HepG2 (cell line): Measurements from ENCODE around the gene LRRN4CL. TPM values are rescaled to one million over a fixed set of nuclear protein-coding genes. Genes with fewer than 3 reads are reported as not detected.

ENCODE experiments used
- BCLAF1 ChIP-seq: fragments of 450-650 bp; IDR thresholded peaks from 2 replicates; pipeline ENCODE4 v1.6.1; 2017; ENCODE audit warnings: mild to moderate bottlenecking
- CERS6 ChIP-seq: sonication (generic); formaldehyde crosslinking; IDR thresholded peaks from 2 replicates; pipeline ENCODE4 v1.5.0; 2020; ENCODE audit warnings: missing genetic modification reagents
- PHF8 ChIP-seq: sonication (generic); formaldehyde crosslinking; IDR thresholded peaks from 2 replicates; pipeline ENCODE4 v1.5.0; 2020; ENCODE audit warnings: missing genetic modification reagents
- SKIL ChIP-seq: sonication (generic); formaldehyde crosslinking; IDR thresholded peaks from 2 replicates; pipeline ENCODE4 v1.8.0; 2022; ENCODE audit warnings: missing genetic modification reagents, mild to moderate bottlenecking, moderate library complexity, borderline replicate concordance
- SNAPC4 ChIP-seq: sonication (generic); formaldehyde crosslinking; IDR thresholded peaks from 2 replicates; pipeline ENCODE4 v1.4.0; 2020; ENCODE audit warnings: mild to moderate bottlenecking, missing genetic modification reagents
- ZFP82 ChIP-seq: sonication (generic); formaldehyde crosslinking; IDR thresholded peaks from 2 replicates; pipeline ENCODE4 v1.5.1; 2020; ENCODE audit warnings: mild to moderate bottlenecking, missing genetic modification reagents, borderline replicate concordance
- ZMAT3 ChIP-seq: sonication (generic); formaldehyde crosslinking; conservative IDR thresholded peaks from 2 replicates; pipeline ENCODE4 v1.7.0; 2021; ENCODE audit warnings: missing genetic modification reagents
- polyA plus RNA-seq, 8 experiments: library from polyadenylated mRNA; depleted of rRNA in 3 of 8; stranded (reverse) in 7 of 8; unstranded in 1 of 8; fragments of >200 nt; fragmentation: Illumina TruSeq in 4 of 8; extraction: Trizol in 4 of 8; gene quantifications; 2 replicates each; pipeline versions ENCODE4 v1.2.1 to v1.2.3, GENCODE V29; 2011 to 2016; ENCODE audit warnings: low read depth in 4 of 8, missing spikeins in 1 of 8, mixed read lengths in 1 of 8; ENCODE audit not compliant: insufficient read depth in 1 of 8
- total RNA-seq, 5 experiments: library from RNA; depleted of rRNA; stranded (reverse); fragments of >200 nt; fragmentation: Illumina TruSeq; extraction: Trizol; gene quantifications; 2 replicates each; pipeline ENCODE4 v1.2.3, GENCODE V29; 2016; ENCODE audit warnings: low read depth in 1 of 5
- TF ChIP-seq, protein P1 (sequence below): sonication (generic); formaldehyde crosslinking; conservative IDR thresholded peaks from 2 replicates; pipeline ENCODE4 v1.8.0; 2022; ENCODE audit warnings: low read depth, missing genetic modification reagents
- TF ChIP-seq, protein P2 (sequence below): sonication (generic); formaldehyde crosslinking; IDR thresholded peaks from 2 replicates; pipeline ENCODE4 v1.4.0; 2020; ENCODE audit warnings: missing genetic modification reagents

Gene LRRN4CL
- total and polyA plus RNA-seq, 2 of the 13 experiments (the other 11 are each of a cell fraction or from before 2014, with no cell fraction given) = 0.11 TPM; not detected in 1

GRCh38 chr11:62678770-62679696, 10.3 kb downstream of the LRRN4CL start, which contains the start of gene UBXN1 (continued):
- TF ChIP-seq CERS6 (CRISPR knock-in tag) (no peak), ZMAT3 (CRISPR knock-in tag) (no peak; the same call in 1 of the 2 replicates), SKIL (CRISPR knock-in tag) (no peak), SNAPC4 (CRISPR knock-in tag) (peak; percentile 72; the same call in 1 of the 2 replicates), ZFP82 (CRISPR knock-in tag) (no peak), BCLAF1 (no peak), PHF8 (CRISPR knock-in tag) (peak; percentile 92)
- TF ChIP-seq, protein P1, sequence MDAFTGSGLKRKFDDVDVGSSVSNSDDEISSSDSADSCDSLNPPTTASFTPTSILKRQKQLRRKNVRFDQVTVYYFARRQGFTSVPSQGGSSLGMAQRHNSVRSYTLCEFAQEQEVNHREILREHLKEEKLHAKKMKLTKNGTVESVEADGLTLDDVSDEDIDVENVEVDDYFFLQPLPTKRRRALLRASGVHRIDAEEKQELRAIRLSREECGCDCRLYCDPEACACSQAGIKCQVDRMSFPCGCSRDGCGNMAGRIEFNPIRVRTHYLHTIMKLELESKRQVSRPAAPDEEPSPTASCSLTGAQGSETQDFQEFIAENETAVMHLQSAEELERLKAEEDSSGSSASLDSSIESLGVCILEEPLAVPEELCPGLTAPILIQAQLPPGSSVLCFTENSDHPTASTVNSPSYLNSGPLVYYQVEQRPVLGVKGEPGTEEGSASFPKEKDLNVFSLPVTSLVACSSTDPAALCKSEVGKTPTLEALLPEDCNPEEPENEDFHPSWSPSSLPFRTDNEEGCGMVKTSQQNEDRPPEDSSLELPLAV (CRISPR knock-in tag) = no peak
- TF ChIP-seq, protein P2, sequence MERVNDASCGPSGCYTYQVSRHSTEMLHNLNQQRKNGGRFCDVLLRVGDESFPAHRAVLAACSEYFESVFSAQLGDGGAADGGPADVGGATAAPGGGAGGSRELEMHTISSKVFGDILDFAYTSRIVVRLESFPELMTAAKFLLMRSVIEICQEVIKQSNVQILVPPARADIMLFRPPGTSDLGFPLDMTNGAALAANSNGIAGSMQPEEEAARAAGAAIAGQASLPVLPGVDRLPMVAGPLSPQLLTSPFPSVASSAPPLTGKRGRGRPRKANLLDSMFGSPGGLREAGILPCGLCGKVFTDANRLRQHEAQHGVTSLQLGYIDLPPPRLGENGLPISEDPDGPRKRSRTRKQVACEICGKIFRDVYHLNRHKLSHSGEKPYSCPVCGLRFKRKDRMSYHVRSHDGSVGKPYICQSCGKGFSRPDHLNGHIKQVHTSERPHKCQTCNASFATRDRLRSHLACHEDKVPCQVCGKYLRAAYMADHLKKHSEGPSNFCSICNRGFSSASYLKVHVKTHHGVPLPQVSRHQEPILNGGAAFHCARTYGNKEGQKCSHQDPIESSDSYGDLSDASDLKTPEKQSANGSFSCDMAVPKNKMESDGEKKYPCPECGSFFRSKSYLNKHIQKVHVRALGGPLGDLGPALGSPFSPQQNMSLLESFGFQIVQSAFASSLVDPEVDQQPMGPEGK (CRISPR knock-in tag) = peak; percentile 57; the same call in 1 of the 2 replicates
